Measurements from ENCODE around the gene C13orf46.

C13orf46 gene

GRCh38 chr13:113904411-113904810 lies 69.5 kb downstream of the C13orf46 start:
- DNase-seq (ENCODE audit: insufficient read length, low spot score) (no peak), FAIRE-seq (no peak)
- TF ChIP-seq POLR2AphosphoS5 (IDR thresholded peaks at IDR 0.05; ENCODE audit: low read depth, low read length) (no peak), POLR2A (IDR thresholded peaks at IDR 0.05; ENCODE audit: low read depth, low read length) (no peak), TAF1 (IDR thresholded peaks at IDR 0.05; ENCODE audit: low read depth, low read length) (no peak), SPI1 (IDR thresholded peaks at IDR 0.05; ENCODE audit: low read depth, low read length) (no peak), POU2F2 (IDR thresholded peaks at IDR 0.05; ENCODE audit: low read depth, low read length) (no peak), PAX5 (IDR thresholded peaks at IDR 0.05; ENCODE audit: insufficient read depth, low read length, severe bottlenecking) (no peak)

- FAIRE-seq = no peak
- no peak for DNase-seq (ENCODE audit: insufficient read length, low spot score)
Observed at GRCh38 chr13:113903912-113904311, 70.0 kb downstream of the C13orf46 start.

More at GRCh38 chr13:113903912-113904311, 70.0 kb downstream of the C13orf46 start:
- no peak for TF ChIP-seq POU2F2 (IDR thresholded peaks at IDR 0.05; ENCODE audit: low read depth, low read length)
- TF ChIP-seq POLR2A (IDR thresholded peaks at IDR 0.05; ENCODE audit: low read depth, low read length) = no peak
- TF ChIP-seq PAX5 (IDR thresholded peaks at IDR 0.05; ENCODE audit: insufficient read depth, low read length, severe bottlenecking) = no peak
- TF ChIP-seq SPI1 (IDR thresholded peaks at IDR 0.05; ENCODE audit: low read depth, low read length) = no peak
- TF ChIP-seq POLR2AphosphoS5 (IDR thresholded peaks at IDR 0.05; ENCODE audit: low read depth, low read length) = no peak
- no peak for TF ChIP-seq TAF1 (IDR thresholded peaks at IDR 0.05; ENCODE audit: low read depth, low read length)

Measured in GM12891 (cell line).